ENCODE measurements around the gene CLSTN2. TPM values are rescaled to one million over a fixed set of nuclear protein-coding genes. Genes with fewer than 3 reads are reported as not detected.

The CLSTN2 gene
- total and polyA plus RNA-seq, 2 of the 13 experiments (the other 11 are each of a cell fraction or from before 2014, with no cell fraction given), result not detected

DNA sequence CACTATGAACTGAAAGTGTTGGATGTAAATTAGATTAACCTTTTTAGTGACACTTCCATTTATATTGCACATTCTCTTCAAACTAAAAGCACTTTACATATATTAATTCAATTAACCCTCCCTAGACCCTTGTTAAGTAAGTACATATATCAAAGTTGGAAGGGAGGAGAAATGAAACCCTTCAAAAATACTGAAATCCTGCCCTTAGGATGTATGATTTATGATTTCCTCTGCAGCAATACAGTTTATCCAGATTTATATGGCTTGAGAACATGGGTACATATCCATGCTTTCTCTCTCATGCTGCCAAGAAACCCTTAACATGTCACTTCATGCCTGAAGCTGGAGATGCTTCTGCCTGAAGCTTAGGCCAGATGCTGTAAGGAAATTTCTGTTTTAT lies 11.0 kb downstream of the CLSTN2 start:
- DNase-seq (ENCODE audit: low spot score) (no peak), FAIRE-seq (no peak), ATAC-seq (no peak)
- no TSS peak for BruUV-seq (replicated peaks)
- no peak overlapping the region for H3K4me2 ChIP-seq (ENCODE audit: low read depth, low read length)
- H3K79me2 ChIP-seq (ENCODE audit: insufficient read depth, low read length), result no peaks in the 10 kb centered on the region
- ChIA-PET POLR2A (no interaction called here), CTCF (ENCODE audit: low intra/inter-chr PET ratio, low total read pairs) (no interaction called here)
- H3K4me1 ChIP-seq (ENCODE audit: insufficient read depth, low read length), result peaks cover 3% of the 10 kb centered on the region
- no peaks in the 10 kb centered on the region for H4K20me1 ChIP-seq (ENCODE audit: insufficient read depth, low read length)
- in situ Hi-C loops (cut with HindIII; ENCODE audit: extremely low pct_ligation_motif_present, low pct_unique_long_range_greater_than_20kb), result no loop called here
- no peaks in the 10 kb centered on the region for H3K36me3 ChIP-seq (replicated peaks in 1 of 2; ENCODE audit: control insufficient read depth in 1 of 2, insufficient read depth in 2 of 2, low read length in 2 of 2)
- no peaks in the 10 kb centered on the region; a peak in 1 of 5 replicates for H3K27me3 ChIP-seq (ENCODE audit: control insufficient read depth in 1 of 2, insufficient read depth in 2 of 2, low read length in 2 of 2)
- H3K27ac ChIP-seq (ENCODE audit: extremely low read length, insufficient read depth, low read length), result no peak overlapping the region
- no peak overlapping the region for H2AFZ ChIP-seq (ENCODE audit: low read length)
- no peak overlapping the region for H3K4me3 ChIP-seq (replicated peaks in 1 of 3; ENCODE audit: insufficient read depth in 1 of 3, low read depth in 2 of 3, low read length in 3 of 3)
- H3K9me3 ChIP-seq (ENCODE audit: low read length), result no peaks in the 10 kb centered on the region
- intact Hi-C loops (cut with micrococcal nuclease; ENCODE audit: unreplicated experiment), result no loop called here
- TF ChIP-seq ZNF616 (CRISPR knock-in tag; IDR thresholded peaks at IDR 0.05; ENCODE audit: low read depth) (no peak), BHLHE40 (IDR thresholded peaks at IDR 0.05; ENCODE audit: low read length) (no peak), WIZ (CRISPR knock-in tag; IDR thresholded peaks at IDR 0.05) (no peak), CHD4 (IDR thresholded peaks at IDR 0.05; ENCODE audit: borderline replicate concordance, low read length) (no peak), ZNF816 (CRISPR knock-in tag; IDR thresholded peaks at IDR 0.05; ENCODE audit: borderline replicate concordance) (no peak), NFIB (CRISPR knock-in tag; IDR thresholded peaks at IDR 0.05; ENCODE audit: borderline replicate concordance) (no peak)
- TF ChIP-seq, protein P1, sequence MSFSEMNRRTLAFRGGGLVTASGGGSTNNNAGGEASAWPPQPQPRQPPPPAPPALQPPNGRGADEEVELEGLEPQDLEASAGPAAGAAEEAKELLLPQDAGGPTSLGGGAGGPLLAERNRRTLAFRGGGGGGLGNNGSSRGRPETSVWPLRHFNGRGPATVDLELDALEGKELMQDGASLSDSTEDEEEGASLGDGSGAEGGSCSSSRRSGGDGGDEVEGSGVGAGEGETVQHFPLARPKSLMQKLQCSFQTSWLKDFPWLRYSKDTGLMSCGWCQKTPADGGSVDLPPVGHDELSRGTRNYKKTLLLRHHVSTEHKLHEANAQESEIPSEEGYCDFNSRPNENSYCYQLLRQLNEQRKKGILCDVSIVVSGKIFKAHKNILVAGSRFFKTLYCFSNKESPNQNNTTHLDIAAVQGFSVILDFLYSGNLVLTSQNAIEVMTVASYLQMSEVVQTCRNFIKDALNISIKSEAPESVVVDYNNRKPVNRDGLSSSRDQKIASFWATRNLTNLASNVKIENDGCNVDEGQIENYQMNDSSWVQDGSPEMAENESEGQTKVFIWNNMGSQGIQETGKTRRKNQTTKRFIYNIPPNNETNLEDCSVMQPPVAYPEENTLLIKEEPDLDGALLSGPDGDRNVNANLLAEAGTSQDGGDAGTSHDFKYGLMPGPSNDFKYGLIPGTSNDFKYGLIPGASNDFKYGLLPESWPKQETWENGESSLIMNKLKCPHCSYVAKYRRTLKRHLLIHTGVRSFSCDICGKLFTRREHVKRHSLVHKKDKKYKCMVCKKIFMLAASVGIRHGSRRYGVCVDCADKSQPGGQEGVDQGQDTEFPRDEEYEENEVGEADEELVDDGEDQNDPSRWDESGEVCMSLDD (CRISPR knock-in tag; IDR thresholded peaks at IDR 0.05; ENCODE audit: borderline replicate concordance), result no peak
- TF ChIP-seq, protein P2, sequence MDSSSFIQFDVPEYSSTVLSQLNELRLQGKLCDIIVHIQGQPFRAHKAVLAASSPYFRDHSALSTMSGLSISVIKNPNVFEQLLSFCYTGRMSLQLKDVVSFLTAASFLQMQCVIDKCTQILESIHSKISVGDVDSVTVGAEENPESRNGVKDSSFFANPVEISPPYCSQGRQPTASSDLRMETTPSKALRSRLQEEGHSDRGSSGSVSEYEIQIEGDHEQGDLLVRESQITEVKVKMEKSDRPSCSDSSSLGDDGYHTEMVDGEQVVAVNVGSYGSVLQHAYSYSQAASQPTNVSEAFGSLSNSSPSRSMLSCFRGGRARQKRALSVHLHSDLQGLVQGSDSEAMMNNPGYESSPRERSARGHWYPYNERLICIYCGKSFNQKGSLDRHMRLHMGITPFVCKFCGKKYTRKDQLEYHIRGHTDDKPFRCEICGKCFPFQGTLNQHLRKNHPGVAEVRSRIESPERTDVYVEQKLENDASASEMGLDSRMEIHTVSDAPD (CRISPR knock-in tag; IDR thresholded peaks at IDR 0.05), result no peak
- H3K9ac ChIP-seq (ENCODE audit: insufficient read depth, low read depth, low read length), result no peak overlapping the region
